C4-2B (cell line): ENCODE results near the gene ARMC3.

Experiments used
- H3K27ac ChIP-seq: fragments of 450-650 bp; 2 replicates; pipeline ENCODE4 v1.5.1; 2017
- ZFX ChIP-seq: fragments of 450-650 bp; IDR thresholded peaks from 2 replicates; pipeline ENCODE4 v1.6.1; 2017
- TF ChIP-seq, protein P1 (sequence below): fragments of 450-650 bp; conservative IDR thresholded peaks from 2 replicates; pipeline ENCODE4 v1.5.1; 2017; ENCODE audit warnings: mild to moderate bottlenecking

Gene ARMC3

DNA sequence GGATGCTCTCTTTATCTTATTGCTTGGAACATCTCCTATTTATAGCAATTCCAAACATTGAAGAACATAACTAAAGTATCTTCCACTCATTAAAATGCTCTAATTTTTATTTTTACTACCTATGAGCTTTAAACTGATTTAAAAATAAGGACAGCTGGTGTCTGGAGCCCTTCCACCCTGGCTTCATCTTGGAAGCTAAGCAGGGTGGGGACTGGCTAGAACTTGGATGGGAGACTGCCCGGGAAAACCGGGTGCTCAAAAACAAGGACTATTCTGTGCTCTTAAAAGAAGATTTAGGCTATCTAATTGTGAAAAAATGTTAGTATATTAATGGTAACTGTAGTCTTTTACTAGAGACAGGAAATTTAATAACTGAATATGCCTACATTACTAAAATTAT, 69.2 kb downstream of the ARMC3 start:
- H3K27ac ChIP-seq, result no peak overlapping the region
- TF ChIP-seq ZFX, result no peak
- TF ChIP-seq, protein P1, sequence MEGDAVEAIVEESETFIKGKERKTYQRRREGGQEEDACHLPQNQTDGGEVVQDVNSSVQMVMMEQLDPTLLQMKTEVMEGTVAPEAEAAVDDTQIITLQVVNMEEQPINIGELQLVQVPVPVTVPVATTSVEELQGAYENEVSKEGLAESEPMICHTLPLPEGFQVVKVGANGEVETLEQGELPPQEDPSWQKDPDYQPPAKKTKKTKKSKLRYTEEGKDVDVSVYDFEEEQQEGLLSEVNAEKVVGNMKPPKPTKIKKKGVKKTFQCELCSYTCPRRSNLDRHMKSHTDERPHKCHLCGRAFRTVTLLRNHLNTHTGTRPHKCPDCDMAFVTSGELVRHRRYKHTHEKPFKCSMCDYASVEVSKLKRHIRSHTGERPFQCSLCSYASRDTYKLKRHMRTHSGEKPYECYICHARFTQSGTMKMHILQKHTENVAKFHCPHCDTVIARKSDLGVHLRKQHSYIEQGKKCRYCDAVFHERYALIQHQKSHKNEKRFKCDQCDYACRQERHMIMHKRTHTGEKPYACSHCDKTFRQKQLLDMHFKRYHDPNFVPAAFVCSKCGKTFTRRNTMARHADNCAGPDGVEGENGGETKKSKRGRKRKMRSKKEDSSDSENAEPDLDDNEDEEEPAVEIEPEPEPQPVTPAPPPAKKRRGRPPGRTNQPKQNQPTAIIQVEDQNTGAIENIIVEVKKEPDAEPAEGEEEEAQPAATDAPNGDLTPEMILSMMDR, result no peak

DNA sequence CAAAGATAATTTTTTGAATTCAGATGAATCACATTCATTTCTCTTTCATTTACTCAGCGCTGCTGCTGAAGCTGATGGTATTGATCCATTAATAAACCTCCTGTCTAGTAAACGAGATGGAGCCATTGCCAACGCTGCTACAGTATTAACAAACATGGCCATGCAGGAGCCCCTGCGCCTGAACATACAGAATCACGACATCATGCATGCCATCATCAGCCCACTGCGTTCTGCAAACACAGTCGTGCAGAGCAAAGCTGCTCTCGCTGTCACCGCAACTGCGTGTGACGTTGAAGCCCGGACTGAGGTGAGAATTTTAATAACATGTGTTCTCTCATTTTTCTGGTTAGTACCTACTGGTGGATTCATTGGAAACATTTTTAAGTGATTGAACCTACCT, 70.2 kb downstream of the ARMC3 start:
- TF ChIP-seq ZFX, result no peak
- TF ChIP-seq, protein P1, result no peak

DNA sequence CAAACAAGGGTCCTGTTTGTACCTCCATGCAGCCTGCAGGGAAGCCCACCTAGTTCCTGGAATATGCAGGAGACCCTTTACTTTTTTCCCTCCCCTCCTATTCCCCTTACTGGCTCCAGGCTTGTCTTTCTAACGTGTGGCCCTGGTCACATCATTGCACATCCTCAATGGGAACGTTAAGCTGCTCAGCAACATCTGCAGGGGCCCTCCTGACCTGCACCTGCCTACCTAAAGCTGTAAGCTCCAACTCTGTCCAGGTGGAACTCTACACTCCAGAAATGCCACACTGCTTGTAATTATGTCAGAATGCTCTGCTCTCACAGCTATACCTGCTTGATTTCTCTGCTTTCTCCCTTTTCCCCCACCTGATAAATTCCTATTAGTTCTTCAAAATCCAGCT, 72.1 kb downstream of the ARMC3 start:
- no peak for TF ChIP-seq ZFX
- TF ChIP-seq, protein P1, result no peak

More for the DNA sequence above, 70.2 kb downstream of the ARMC3 start:
- H3K27ac ChIP-seq, result peak overlapping the region; percentile 34; the same call in 1 of the 2 replicates

DNA sequence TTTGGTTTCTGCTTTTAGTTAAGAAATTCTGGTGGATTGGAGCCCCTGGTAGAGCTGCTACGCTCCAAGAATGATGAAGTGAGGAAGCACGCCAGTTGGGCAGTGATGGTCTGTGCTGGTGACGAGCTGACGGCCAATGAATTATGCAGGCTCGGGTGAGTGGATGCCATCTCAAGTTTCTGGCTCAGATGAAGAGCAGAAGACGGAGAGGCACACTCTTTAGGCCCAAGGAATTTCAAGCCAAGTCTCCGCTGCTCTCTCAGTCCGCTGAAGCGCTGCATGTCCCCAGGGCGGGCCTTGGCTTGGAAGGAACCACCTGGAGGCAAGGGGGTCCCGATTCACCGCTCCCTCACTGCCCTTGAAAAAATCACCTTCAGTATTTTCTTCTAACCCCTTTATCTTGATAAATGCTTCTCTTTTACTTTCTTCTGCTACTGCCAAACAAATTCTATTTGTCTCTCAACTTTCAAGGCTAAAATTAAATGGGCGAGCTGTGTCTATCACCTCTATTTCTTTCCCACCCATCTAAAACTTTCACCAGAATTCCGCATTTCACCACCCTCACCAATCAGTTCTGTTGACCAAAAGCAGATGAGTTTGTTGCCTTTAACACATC, 74.2 kb downstream of the ARMC3 start:
- H3K27ac ChIP-seq, result no peak overlapping the region
- TF ChIP-seq, protein P1, result no peak
- TF ChIP-seq ZFX, result no peak

More for the DNA sequence above, 72.1 kb downstream of the ARMC3 start:
- H3K27ac ChIP-seq, result no peak overlapping the region

DNA sequence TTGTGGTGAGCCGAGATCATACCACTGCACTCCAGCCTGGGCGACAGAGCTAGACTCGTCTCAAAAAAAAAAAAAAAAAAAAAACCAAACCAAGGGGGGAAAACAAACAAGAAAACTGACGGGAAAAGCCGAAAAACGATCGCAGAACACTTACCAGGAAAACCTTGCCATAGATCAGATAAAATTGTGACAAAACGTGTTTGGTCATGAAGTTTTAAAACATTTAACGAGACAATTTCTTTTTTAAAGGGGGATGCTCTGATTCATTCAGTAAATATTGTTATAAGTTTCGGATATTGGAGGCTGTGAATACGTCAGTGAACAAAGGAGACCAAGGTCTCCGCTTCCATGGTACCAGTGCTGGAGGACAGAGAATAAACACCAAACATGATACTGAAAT, 77.3 kb downstream of the ARMC3 start:
- TF ChIP-seq ZFX, result no peak
- TF ChIP-seq, protein P1, result no peak

DNA sequence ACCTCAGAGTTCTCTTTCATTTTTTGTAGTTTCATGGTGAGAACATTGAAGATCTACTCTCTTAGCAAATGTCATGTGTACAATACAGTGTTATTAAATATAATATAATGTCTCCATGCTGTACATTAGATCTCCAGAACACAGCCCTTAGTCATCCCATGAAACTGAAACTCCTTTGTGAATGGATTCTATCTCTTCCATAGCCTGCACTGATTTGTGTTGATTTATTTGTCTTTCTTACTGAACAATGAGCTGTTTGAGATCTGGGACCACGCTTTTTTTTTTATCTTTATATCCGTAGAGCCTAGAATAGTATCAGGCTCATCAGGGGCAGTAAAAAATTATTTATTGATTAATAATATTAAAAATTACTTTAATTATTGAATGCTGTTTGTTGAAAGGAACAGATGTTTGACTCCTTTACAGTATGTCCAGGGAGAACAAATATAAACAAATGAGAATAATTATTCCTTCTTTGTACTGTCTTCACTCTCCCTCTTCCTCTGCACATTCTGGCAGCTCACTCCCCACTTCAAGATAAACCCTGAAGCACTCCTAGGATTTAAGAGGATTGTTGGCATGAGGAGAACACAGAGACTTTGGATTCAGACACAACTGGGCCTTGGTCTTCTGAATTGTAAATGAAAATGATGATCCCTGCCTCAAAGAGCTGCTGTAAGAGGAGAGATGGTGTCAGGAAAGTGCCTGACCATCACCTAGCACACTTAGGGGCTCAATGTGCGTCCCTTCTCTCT, 85.9 kb downstream of the ARMC3 start:
- no peak overlapping the region for H3K27ac ChIP-seq
- TF ChIP-seq ZFX, result no peak
- TF ChIP-seq, protein P1, result no peak

More for the DNA sequence above, 77.3 kb downstream of the ARMC3 start:
- no peak overlapping the region for H3K27ac ChIP-seq

DNA sequence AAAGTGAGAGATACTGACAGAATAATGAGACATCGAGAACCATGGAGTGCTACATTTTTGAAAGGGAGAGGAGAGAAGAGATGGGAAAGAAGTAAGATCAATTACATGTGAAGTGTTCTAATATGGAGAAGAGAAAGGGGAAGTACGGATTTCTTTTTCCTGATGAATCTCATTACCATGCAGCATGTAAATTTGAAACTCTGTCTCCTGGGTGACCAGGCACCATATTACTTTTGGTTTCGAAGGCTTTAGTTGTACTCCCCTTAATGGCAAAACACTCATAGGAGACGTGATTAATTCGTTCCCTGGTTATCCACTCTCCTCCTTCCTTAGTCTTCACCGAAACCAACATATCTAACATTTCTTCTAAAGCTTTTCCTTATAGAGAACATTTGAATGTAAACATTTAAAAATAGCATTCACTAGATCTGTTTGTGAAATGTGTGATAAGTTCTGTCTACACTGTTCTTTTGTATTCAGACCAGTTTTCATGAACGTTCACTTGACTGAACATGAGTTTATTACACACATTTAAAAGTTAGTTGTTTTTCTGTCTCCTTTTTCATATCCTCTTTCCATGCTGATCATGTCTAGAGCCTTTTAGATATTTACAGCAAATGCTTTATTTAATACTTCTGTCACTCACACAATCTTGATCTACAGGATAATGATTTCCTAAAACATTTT, 87.3 kb downstream of the ARMC3 start:
- TF ChIP-seq, protein P1, result no peak
- TF ChIP-seq ZFX, result no peak

More for the DNA sequence above, 87.3 kb downstream of the ARMC3 start:
- H3K27ac ChIP-seq, result no peak overlapping the region
